A549 (cell line): ENCODE measurements around the gene YWHAE.

Experiments used
- CTCF ChIP-seq: fragments of >200 bp; sonication (Bioruptor Twin); formaldehyde crosslinking; IDR thresholded peaks from 3 replicates; pipeline ENCODE4 v1.5.1; 2016
- HMGXB4 ChIP-seq: fragments of 250-450 bp; sonication (Bioruptor Pico); IDR thresholded peaks from 2 replicates; pipeline ENCODE4 v1.5.0; 2021; ENCODE audit warnings: mild to moderate bottlenecking, moderate library complexity, borderline replicate concordance
- NR3C1 ChIP-seq: fragments of >200 bp; sonication (Bioruptor Twin); formaldehyde crosslinking; IDR thresholded peaks from 3 replicates; pipeline ENCODE4 v1.6.1; 2017
- RNF2 ChIP-seq: fragments of 200-600 bp; sonication (generic); IDR thresholded peaks from 2 replicates; pipeline ENCODE4 v1.6.1; 2016; ENCODE audit warnings: low read depth, mild to moderate bottlenecking, antibody characterized with exemption, moderate library complexity, borderline replicate concordance
- SMC3 ChIP-seq: fragments of >200 bp; sonication (Bioruptor Twin); formaldehyde crosslinking; IDR thresholded peaks from 3 replicates; pipeline ENCODE4 v1.6.1; 2018; ENCODE audit warnings: inconsistent platforms

- TF ChIP-seq SMC3 = no peak
- TF ChIP-seq CTCF = no peak
- TF ChIP-seq HMGXB4 (CRISPR knock-in tag) = no peak
- no peak for TF ChIP-seq NR3C1
- no peak for TF ChIP-seq RNF2
Observed at GRCh38 chr17:1366234-1366633, 33.8 kb downstream of the YWHAE start.
